RPMI8226 (cell line): ENCODE results near the gene REELD1.

Source experiments
- DNase-seq: peaks from one replicate; pipeline ENCODE4 v3.0.0-alpha.2; 2015

The REELD1 gene

DNA sequence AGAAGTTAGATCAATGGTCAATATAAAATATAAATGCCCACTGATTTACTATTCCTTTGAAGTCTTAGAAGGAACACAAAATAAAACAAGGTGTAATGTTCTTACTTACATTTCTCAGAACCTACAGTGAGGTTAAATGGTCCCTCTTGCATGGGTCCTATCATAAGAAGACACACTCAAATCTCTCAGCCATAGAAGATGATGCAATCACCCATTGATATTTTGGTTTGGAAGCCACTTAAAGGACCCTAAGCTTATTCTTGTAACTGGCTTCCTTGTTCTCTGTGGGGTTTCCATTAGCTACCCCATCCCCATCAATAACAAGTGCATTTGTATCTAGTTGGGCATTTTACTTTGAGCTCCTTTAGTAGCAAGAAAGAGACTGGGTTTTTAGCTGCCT, 15.1 kb downstream of the REELD1 start:
- no peak for DNase-seq

DNA sequence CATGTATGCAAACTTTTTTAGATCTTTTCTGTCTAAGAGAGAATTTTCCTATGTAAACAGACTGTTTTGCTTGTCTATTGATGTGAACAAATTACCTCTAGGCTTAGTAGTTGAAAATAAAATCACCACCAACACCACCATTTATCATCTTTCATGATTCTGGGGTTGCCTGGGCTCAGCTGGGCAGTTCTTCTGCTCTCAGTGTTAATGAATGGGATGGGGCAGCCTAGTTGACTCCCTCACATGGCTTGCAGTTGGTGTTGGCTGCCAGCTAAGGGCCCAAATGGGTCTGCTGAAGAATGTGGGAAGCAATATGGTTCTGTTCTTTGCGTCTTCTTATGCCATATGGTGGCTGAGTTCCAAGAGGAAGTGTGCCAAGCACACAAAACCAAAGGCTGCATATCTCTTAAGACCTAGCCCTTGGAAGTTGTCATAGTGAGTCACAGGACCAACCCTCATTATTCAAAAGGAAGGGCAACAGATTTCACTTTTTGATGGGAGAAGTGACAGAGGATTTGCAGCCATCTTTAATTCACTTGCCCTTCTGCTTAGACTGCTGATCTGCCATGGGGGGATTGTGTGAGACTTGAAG, 17.9 kb downstream of the REELD1 start:
- DNase-seq = no peak

DNA sequence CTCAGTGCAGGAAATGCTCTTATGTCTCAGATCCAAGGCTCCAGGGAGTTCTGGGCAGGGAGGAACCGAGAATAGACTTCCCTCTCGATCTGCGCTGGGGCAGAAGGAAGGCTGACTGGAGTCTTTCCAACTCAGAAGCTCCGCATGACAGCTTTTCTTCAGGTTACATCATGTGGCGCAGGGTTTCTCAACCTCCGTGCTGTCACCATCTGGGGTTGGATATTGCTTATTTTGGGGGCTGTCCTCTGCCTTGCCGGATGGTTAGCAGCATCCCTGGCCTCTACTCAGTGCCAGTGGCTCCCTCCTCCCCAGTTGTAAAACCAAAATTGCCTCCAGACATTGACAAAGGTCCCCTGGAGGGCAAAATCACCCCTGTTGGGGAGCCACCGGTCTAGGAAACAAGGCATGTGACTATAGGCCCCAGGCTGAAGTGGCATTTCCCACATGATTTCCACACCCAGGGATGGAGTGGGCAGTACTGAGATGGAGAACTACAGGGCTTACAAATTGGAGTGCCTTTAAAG, 21.4 kb downstream of the REELD1 start:
- DNase-seq = no peak

DNA sequence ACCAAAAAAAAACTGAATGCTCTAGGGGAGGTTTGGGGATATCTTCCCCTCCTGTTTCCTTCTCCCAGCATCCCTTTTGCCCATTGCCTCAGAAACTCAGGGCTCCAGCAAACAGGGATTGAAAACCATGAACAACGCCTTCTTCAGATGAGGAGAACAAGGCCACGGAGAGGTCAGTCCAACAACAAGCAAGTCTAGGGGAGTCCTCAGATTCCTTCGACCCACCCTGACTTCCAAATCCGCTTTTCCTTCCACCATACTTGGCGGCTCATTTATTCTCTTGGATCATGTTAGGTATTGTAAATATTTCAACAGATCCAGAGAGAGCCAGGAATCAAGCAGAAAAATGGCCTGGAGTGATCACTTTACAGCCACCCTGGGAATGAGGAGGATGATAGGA, 21.9 kb downstream of the REELD1 start:
- no peak for DNase-seq

DNA sequence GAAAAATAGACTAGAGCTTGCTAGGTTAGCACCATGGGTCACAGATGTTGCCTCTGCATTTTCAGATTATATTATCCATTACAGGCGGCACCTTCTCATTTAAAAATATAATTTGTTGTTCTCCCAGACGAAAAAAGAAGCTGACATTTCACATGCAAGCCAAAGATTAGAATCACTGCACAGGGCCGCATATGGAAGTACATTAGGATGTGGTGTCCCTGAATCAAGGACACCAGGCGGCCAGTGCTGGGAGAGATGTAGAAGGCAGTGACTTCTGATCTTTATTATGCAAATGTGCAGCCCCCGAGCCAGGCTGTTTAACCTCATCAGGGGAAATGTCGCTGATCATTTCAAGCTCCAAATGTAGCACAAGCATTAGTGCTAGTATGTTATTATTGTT, 22.8 kb downstream of the REELD1 start:
- no peak for DNase-seq

DNA sequence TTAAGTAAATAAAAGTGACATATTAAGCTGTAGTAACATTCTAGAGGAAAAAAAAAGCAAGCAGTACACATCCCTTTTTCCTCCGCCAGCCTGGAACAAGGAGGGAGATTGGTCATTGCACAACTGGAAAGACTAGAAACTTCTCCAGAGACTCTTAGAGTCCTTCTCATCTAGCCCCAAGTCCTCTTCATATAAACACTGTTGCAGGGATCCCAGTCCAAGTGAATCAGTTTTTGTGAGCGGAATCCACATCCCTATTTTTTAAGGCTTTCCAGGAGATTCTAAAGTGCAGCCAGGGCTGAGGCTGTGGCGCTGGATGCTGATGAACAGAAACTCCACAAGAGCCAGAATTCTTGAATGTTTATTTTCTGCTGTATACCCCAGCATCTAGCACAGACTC, 23.8 kb downstream of the REELD1 start:
- DNase-seq = no peak

DNA sequence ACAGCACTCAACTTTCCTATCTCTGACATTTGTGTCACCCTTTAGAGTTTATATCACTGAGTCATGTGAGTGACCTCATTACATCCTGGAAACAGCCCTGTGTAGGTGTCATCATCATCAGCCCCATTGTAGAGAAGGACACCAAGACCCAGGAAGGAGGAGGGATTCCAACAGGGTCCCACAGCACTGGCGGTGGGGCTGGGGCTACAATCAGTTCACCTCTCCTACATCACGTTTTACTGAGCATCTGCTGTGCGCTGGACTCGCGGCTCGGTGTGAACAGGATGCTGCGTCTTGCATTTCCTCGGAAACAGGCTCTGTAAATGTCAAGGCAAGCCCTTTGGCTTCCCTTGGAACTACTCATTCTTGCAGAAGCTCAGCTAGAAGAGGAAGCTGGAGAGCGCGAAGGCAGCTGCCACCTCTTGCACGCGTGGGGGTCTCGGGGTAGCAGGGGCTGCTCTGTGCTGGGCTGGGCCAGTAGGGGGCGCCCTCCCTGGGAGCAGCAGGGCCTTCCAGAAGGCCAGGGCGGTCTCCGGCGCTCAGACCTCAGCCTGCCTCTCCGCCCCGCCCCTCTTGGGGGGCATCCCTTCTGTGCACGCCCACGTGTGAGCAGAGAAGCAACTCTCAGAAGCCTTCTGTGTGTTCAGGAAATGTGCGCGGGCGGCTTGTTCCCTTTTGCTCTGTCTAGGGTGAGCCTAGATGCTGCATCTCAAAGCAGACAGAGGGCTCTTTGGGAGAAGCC, 29.0 kb downstream of the REELD1 start:
- no peak for DNase-seq

DNA sequence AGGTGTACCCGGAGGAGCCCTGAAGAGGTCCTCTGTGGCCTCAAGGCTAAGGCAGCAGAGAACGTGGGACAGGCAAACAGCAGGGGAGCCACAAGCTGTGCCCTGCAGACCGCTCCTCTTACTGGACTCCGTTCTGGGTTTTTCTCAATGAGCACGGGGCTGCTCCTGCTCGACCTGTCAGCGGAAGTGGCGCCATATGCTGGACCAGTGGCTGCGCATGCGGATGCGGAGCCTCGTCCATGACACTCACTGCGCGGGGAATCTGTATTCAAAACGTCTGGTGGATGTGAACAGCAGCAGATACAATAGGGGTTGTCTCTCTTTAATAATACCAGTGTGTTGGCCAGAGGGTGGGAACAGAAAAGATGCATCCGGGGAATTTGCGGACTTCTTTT, 29.5 kb downstream of the REELD1 start:
- DNase-seq = no peak

DNA sequence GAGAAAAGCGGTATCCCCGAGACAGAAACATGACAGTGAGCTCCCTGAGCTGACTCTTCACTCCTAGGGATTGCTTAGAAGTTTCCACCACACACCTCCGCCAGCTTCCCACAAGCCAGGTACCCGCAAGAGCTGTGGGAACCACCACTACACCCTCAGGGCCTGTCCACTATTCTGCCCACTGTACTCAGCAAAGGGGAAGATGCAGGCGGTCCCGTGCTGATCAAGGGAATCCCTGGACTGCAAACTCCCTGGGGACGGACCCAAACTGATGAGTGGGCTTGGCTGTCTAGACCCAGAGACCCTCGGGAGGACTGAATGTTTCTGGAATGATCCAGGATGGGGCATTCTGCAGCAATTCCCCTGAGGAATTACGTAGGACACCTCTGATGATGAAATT, 30.2 kb downstream of the REELD1 start:
- DNase-seq = no peak

DNA sequence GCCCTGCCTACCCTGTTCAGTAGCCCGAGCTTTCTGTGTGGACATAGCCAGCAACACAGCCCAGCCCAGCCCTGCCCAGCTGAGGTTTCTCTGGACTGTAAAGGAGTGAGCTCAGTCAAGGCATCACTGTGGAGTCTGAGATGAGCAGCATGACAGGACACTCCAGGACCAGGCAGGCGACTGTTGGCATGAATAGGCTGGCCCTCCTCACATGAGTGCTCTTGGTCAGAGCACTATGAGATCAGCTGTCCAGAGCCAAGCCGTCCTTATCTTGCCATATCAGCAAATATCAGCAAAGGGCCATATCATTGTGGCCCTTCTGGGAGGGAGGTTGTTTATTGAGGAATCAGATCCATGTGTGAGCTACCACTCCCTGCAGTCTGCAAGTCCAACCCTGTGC, 30.9 kb downstream of the REELD1 start:
- no peak for DNase-seq

DNA sequence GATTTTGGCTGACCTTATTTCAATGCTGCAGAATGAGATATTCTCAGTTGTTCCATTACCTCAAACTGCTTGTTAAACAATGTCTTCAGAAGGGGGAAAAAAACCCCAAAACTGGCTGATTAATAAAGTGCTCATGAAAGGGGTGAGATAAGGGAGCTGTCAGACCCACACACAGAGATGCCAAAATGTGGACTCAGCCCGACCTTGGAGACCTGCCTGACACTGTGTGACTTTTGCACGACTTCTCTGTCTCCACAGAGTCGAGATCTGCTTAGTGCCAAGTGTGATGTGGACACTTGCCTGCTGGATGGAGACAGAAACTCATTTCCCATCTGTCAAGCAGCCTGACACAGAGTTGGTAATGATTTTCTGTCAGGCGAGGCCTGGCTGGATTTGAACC, 31.5 kb downstream of the REELD1 start:
- DNase-seq = no peak

DNA sequence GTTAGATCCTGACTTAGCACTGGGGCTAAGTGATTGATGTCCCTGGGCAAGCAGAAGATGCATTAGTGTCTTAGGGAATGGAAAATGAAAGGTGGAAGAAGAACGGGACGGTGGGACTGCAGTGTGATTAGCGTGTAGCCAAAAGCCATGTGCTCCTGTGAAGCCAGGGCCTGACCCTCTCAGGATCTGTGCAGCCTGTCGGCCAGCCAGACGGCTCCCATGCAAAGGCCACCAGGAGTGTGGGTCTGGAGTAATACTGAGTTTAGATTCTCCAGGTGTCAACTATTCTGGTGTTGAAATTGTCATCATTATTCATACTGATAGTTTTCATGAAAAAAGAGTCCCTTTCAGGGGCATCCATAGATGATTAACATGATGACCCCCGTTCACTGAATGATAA, 32.0 kb downstream of the REELD1 start:
- DNase-seq = no peak

DNA sequence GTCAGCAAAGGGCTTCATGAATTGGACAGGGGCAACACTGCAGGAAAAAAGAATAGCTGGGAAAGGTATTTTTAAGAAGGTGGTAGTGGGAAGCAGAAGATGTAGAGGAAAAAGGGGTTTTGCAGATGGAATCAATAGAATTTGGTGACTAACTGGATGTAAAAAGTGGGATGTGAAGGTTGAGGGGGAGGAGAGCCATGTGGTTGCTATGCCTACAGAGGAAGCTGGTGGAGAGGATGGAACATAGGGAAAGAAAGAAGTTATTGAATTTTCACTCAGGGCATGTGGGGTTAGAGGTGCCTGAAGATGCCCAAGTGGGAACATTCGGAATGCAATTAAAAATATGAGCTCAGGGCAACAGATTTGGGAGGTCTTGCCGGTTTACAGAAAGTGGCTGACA, 33.0 kb downstream of the REELD1 start:
- no peak for DNase-seq

DNA sequence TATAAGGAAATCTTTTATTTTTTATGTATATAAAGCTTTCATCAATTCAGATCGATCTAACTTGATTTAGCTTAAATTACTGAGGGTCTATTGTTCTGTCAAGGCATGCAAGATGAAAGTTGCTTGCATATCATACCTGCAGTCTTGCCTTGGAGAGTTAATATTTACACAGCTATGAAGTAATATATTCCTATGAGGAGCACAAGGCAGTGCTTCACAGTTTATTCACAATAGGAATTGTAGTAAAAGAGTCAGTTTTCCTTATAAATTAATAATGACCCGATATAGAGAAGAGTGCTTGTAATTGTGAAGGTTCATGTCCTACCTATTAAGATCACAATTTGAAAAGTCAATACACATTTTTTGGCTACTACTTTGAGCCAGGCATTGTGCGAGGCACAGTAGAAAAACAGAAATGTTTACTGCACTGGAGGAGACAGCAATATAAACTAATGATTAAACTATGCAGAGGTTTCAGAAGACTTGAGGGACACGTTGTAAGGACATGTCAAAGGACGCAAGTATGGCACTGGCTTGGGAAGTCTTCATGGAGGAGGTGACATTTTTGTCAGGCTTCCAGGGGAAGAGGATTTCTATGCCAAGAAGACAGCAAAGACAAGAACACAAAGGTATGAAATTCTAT, 38.8 kb downstream of the REELD1 start:
- DNase-seq = no peak

DNA sequence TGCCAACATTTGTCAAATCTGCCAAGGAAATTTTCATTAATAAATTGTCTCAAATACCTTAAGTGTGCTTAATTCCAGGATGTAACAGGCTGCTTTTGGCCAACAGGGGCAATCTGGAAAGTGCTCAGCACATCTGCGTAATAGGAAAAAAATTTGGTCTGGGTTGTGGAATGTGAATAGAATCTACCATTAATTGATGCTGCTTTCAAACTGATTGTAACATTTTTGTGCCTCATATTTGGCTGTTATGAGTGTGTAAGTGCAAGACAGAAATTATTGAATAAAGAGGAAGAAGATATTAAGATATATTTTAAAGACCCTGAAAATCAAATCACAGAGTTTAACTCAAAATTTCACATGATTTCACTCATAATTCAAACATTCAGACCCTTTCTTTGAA, 41.1 kb downstream of the REELD1 start:
- no peak for DNase-seq

DNA sequence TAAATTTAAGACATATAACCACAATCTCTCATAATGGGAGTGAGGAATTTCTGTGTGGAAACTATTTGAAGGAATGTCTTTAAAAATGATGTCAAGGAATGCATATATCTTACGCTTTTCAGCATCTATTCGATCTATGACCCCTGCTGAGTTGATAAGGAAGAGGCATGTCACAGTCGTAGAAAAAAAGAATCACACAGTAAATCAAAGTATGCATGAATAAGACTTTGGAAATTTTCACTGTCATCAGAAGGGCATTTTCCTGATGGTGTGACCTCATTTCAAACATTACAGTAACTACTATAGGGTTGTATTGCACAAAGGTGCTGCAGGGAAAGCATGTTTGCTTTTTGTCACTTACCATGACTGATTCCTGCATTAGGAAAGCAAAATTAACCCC, 41.5 kb downstream of the REELD1 start:
- DNase-seq = no peak

DNA sequence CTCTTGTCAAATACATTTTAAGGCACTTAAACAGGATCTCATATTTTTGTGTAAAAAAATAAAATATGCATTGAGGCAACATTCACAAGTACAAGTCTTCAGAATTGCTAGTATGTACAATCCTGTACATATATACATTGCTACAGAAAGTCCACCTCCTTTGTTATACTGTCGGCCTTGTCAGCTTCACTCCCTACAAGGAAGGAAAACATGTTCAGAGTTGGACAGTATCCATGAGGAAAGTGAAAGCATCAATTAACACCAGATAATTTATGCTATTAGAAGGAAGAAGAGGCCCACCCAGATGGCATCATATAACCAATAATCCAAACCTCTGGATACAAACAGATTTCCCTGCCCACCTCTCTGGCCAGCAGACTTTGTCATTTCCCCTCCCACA, 42.0 kb downstream of the REELD1 start:
- no peak for DNase-seq

DNA sequence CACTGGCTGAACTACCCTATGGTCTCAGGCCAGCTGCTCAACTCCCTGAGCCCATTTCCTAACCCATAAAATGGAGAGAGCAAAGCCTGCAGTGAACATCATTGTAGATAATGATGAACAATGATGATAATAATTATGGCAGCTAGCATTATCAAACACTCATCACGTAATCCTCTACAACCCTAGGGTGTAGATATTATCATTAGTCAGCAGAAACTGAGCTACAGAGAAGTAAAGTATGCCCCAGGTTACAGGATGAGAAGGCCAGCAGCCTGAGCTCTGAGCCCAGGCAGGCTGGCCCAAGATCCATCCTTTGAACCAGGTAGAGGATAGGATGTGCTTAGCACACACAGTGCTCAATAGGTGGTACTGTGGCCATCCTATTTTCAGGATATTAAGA, 43.2 kb downstream of the REELD1 start:
- no peak for DNase-seq

DNA sequence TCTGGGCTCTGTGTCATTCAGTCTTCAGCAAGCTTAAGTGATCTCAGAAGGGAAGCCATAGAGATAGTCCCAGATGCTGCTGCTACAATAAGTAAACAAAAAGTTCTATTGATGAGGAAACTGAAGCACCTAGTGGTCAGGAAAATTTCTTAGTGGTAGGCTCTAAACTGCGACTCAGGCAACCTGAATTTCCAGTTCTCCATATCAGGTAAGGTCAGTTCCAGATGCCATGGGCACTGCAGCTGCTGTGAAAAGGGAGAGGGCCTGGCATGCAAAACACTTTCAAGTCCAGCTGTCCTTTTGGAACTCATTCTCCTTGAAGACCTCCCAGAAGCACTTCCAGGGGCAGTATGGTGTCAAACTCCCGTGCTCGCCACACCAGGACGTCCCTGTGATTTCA, 46.2 kb downstream of the REELD1 start:
- DNase-seq = no peak

DNA sequence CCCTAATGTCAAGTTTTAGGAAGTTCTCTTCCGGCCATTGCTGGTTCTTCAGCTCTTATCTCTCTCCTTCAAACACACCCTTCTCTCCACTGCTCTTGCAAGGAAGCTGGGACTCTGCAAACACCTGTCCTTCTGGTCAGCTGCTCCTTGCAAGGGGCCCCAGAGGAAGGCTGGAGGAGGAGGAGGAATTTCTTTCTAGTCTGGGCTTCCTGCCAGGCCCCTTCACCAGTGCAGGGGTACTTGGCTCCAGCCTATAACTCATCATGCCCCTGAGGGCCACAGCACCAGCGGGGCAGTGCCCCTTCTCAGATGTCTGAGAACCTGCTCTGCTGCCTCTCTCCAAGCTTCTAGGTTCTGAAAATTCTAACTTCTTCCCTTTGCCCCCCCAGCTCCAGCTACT, 46.7 kb downstream of the REELD1 start:
- no peak for DNase-seq

DNA sequence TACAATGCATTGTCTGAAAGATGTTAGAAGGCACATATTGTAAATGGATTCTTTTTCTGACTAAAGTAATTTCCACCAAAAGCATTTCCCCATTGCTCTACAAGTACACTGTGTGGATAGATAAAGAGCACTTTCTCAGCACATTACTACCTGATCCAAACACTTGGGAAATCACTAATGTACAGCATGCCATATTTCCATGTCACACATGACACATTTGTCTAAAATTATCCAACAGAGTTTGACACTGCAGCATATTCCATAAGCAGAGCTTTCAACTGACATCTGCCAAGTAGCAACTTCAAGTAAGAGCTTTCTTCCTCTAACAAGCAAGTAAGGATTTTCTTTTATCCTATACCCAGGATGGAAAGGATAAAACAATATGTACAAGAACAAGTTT, 49.5 kb downstream of the REELD1 start:
- no peak for DNase-seq

DNA sequence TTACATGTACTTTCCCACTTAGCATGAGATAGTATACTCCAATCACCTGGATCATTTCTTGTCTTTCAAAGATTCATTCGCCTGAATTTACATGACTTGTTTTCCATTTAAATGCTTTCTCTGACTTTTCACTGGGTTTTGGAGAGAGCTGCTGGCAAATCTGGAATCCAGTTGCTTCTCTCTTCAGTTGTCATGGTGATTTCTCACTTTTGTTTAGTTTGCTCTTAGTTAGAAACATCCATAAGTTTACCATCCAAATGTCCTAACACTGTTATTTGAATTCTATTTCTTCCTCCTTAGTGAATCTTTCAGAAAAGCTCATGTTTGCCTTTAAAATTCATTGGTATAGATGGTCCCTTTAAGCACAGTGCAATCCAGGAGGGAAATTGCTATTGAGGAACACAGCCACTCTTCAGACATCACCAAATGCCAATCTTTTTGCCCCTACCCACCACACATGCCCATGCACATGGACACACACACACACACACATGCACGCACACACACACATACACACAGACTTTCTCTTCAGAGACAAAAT, 51.7 kb downstream of the REELD1 start:
- DNase-seq = no peak

DNA sequence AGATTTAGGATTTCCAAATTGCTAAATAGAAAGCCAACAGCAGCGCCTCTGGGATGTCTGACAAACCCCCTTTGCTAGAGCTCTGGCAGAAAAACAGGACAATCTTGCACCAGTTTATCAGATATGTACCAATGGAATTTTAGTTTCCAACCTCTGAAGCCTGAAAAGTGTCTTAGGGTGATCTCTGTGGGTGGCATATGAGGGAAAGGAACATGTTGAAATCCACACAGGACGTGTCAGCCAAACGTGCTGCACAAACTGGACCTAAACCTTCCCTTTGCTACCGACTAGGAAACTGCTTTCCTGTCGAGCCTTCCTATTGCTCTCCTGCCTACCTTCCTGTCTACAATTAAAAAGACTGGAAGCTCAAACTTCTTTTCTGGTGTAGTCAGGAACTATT, 53.5 kb downstream of the REELD1 start:
- DNase-seq = no peak

DNA sequence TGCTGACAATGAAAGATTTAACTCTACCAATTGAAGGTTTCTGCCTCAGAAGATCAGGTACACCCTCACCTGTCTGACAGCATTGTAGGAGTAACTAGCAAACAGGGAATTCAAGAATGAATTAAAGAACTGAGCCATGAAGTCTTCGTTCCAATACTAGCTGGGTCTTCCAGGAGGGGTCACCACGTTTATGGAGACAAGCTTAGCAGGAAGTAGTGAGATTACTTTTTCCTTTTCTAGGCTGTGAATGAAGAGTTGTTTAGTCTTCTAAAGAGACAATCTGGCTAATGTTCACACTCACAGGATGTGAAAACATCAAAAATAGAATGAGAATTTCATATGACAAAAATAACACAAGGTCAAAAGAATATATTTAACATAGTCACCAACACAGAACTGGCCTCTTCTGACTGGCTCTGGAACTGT, 54.9 kb downstream of the REELD1 start:
- DNase-seq = no peak
